Measurements from ENCODE around the gene MAGEC2. TPM values are rescaled to one million over a fixed set of nuclear protein-coding genes. Genes with fewer than 3 reads are reported as not detected.

Gene MAGEC2, protein sequence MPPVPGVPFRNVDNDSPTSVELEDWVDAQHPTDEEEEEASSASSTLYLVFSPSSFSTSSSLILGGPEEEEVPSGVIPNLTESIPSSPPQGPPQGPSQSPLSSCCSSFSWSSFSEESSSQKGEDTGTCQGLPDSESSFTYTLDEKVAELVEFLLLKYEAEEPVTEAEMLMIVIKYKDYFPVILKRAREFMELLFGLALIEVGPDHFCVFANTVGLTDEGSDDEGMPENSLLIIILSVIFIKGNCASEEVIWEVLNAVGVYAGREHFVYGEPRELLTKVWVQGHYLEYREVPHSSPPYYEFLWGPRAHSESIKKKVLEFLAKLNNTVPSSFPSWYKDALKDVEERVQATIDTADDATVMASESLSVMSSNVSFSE
- not detected for polyA plus RNA-seq (2012; ENCODE audit: insufficient read length, low read depth)

GRCh38 chrX:142204522-142205433 lies at the start of gene MAGEC2:
MAGEC2 (minus strand) TSS chrX:142205290; CDS start chrX:142203987, 1,303 bp downstream.
- TF ChIP-seq POLR2AphosphoS5 (IDR thresholded peaks at IDR 0.05; ENCODE audit: low read depth, low read length) (no peak), SIN3A (IDR thresholded peaks at IDR 0.05; ENCODE audit: borderline replicate concordance, insufficient read depth, low read length) (no peak), FOXP2 (optimal IDR thresholded peaks at IDR 0.05; ENCODE audit: borderline replicate concordance, extremely low read depth, extremely low read length, insufficient read depth) (no peak), TAF1 (IDR thresholded peaks at IDR 0.05; ENCODE audit: borderline replicate concordance, insufficient read depth, low read length) (no peak)
- TF ChIP-seq, protein P1, sequence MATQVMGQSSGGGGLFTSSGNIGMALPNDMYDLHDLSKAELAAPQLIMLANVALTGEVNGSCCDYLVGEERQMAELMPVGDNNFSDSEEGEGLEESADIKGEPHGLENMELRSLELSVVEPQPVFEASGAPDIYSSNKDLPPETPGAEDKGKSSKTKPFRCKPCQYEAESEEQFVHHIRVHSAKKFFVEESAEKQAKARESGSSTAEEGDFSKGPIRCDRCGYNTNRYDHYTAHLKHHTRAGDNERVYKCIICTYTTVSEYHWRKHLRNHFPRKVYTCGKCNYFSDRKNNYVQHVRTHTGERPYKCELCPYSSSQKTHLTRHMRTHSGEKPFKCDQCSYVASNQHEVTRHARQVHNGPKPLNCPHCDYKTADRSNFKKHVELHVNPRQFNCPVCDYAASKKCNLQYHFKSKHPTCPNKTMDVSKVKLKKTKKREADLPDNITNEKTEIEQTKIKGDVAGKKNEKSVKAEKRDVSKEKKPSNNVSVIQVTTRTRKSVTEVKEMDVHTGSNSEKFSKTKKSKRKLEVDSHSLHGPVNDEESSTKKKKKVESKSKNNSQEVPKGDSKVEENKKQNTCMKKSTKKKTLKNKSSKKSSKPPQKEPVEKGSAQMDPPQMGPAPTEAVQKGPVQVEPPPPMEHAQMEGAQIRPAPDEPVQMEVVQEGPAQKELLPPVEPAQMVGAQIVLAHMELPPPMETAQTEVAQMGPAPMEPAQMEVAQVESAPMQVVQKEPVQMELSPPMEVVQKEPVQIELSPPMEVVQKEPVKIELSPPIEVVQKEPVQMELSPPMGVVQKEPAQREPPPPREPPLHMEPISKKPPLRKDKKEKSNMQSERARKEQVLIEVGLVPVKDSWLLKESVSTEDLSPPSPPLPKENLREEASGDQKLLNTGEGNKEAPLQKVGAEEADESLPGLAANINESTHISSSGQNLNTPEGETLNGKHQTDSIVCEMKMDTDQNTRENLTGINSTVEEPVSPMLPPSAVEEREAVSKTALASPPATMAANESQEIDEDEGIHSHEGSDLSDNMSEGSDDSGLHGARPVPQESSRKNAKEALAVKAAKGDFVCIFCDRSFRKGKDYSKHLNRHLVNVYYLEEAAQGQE (IDR thresholded peaks at IDR 0.05; ENCODE audit: insufficient read depth in 1 of 2, low read depth in 2 of 2, low read length in 2 of 2), result no peak

GRCh38 chrX:142251680-142252079 lies 46.6 kb upstream of the MAGEC2 start:
- TF ChIP-seq, protein P1 (IDR thresholded peaks at IDR 0.05; ENCODE audit: insufficient read depth in 1 of 2, low read depth in 2 of 2, low read length in 2 of 2), result no peak
- TF ChIP-seq TAF1 (IDR thresholded peaks at IDR 0.05; ENCODE audit: borderline replicate concordance, insufficient read depth, low read length) (no peak), FOXP2 (optimal IDR thresholded peaks at IDR 0.05; ENCODE audit: borderline replicate concordance, extremely low read depth, extremely low read length, insufficient read depth) (no peak)

DNA sequence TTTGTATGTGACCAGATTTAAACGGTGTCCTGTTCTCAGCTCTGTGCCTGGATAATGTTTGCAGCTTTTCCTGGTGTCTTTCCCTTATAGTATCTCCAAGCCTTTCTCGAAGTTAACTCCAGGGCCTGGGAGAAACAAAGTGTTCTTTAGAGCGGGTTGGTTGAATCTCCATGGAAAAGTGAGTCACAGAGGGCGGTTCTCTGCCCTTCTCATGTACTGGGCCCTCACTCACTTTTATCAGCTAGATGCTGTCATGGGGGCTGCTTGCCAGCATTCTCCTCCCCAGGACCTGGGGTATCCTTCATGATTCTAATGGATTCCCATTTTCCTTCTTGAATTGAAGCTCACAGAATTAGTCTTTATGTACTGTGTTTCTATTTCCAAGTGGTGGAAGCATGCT lies 46.1 kb upstream of the MAGEC2 start:
- no peak for TF ChIP-seq FOXP2 (optimal IDR thresholded peaks at IDR 0.05; ENCODE audit: borderline replicate concordance, extremely low read depth, extremely low read length, insufficient read depth)
- TF ChIP-seq POLR2AphosphoS5 (IDR thresholded peaks at IDR 0.05; ENCODE audit: low read depth, low read length), result no peak
- no peak for TF ChIP-seq TAF1 (IDR thresholded peaks at IDR 0.05; ENCODE audit: borderline replicate concordance, insufficient read depth, low read length)
- TF ChIP-seq, protein P1 (IDR thresholded peaks at IDR 0.05; ENCODE audit: insufficient read depth in 1 of 2, low read depth in 2 of 2, low read length in 2 of 2), result no peak
- TF ChIP-seq SIN3A (IDR thresholded peaks at IDR 0.05; ENCODE audit: borderline replicate concordance, insufficient read depth, low read length), result no peak

DNA sequence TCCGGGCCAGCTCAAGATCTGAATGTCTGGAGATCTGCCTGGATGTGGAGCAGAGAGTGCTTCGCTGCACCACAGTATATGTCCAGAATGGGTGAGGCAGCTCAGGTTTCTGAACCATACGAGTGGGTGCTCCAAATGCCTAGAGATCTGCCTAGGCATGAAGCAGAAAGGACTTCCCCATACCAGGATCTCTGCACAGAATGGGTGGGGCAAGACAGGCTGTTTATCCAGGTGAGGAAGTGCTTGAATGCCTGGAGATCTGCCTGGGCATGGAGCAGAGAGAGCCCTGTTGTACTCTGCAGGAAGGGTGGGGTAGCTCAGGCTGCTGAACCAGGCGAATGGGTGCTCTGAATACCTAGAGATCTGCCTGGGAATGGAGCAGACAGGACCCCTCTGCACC lies 45.4 kb upstream of the MAGEC2 start:
- no peak for TF ChIP-seq FOXP2 (optimal IDR thresholded peaks at IDR 0.05; ENCODE audit: borderline replicate concordance, extremely low read depth, extremely low read length, insufficient read depth)
- TF ChIP-seq, protein P1 (IDR thresholded peaks at IDR 0.05; ENCODE audit: insufficient read depth in 1 of 2, low read depth in 2 of 2, low read length in 2 of 2), result no peak
- no peak for TF ChIP-seq SIN3A (IDR thresholded peaks at IDR 0.05; ENCODE audit: borderline replicate concordance, insufficient read depth, low read length)
- TF ChIP-seq POLR2AphosphoS5 (IDR thresholded peaks at IDR 0.05; ENCODE audit: low read depth, low read length), result no peak
- no peak for TF ChIP-seq TAF1 (IDR thresholded peaks at IDR 0.05; ENCODE audit: borderline replicate concordance, insufficient read depth, low read length)

All from PFSK-1 (cell line).